Gastroesophageal sphincter (tissue), 3 donors: ENCODE measurements around the gene PIGS.

Experiments used
- CTCF ChIP-seq, 4 experiments: fragments of 200-600 bp in 2 of 4; fragments of 450-650 bp in 2 of 4; sonication (generic) in 1 of 4; IDR thresholded peaks; one replicate each; pipeline ENCODE4 v1.5.1; 2017 to 2019; ENCODE audit warnings: antibody characterized with exemption in 4 of 4, mild to moderate bottlenecking in 2 of 4, moderate library complexity in 2 of 4
- EP300 ChIP-seq: sonication (generic); formaldehyde crosslinking; IDR thresholded peaks from one replicate; pipeline ENCODE4 v1.6.1; 2017; ENCODE audit warnings: antibody characterized with exemption, mild to moderate bottlenecking
- POLR2A ChIP-seq, 2 donors: fragments of 450-650 bp; IDR thresholded peaks; one replicate each; pipeline ENCODE4 v1.6.1; 2017; ENCODE audit warnings: antibody characterized with exemption in 2 of 2, mild to moderate bottlenecking in 2 of 2, moderate library complexity in 1 of 2
- POLR2AphosphoS5 ChIP-seq: sonication (generic); formaldehyde crosslinking; IDR thresholded peaks from one replicate; pipeline ENCODE4 v1.6.1; 2017; ENCODE audit warnings: antibody characterized with exemption

- TF ChIP-seq CTCF (IDR thresholded peaks at IDR 0.05) (no peak), POLR2AphosphoS5 (no peak), POLR2A (IDR thresholded peaks at IDR 0.05) (no peak), EP300 (no peak)
Observed at GRCh38 chr17:28508211-28508724, 63.1 kb downstream of the PIGS start.
